GM19395 (cell line): ENCODE data around the gene ATP11B.

Experiments used
- ATAC-seq: cut with Tn5 transposase; IDR thresholded peaks from one replicate; pipeline ENCODE4 v1.9.1; 2021; ENCODE audit warnings: mild to moderate bottlenecking, moderate library complexity; ENCODE audit not compliant: unreplicated experiment

The ATP11B gene

GRCh38 chr3:182792901-182793662 is at the start of gene ATP11B:
Gene ATP11B, plus strand, starts transcription at chr3:182793504. Its CDS starts 256 bp downstream, at chr3:182793760.
- peak; percentile 65 for ATAC-seq

GRCh38 chr3:182746959-182747358 is 46.3 kb upstream of the ATP11B start:
- no peak for ATAC-seq

GRCh38 chr3:182755308-182755707 is 38.0 kb upstream of the ATP11B start:
- no peak for ATAC-seq

- no peak for ATAC-seq
Measured at GRCh38 chr3:182755712-182756111, 37.6 kb upstream of the ATP11B start.

- ATAC-seq: no peak
Measured at GRCh38 chr3:182760576-182761164, 32.6 kb upstream of the ATP11B start.

- ATAC-seq: no peak
Measured at GRCh38 chr3:182763896-182764295, 29.4 kb upstream of the ATP11B start.

- ATAC-seq: no peak
Measured at GRCh38 chr3:182765287-182765686, 28.0 kb upstream of the ATP11B start.

GRCh38 chr3:182766099-182766498 is 27.2 kb upstream of the ATP11B start:
- no peak for ATAC-seq

GRCh38 chr3:182768413-182768812 is 24.9 kb upstream of the ATP11B start:
- no peak for ATAC-seq

GRCh38 chr3:182769673-182770072 is 23.6 kb upstream of the ATP11B start:
- no peak for ATAC-seq

- peak; percentile 66 for ATAC-seq
Measured at GRCh38 chr3:182782149-182782548, 11.2 kb upstream of the ATP11B start.

GRCh38 chr3:182783106-182783505 is 10.2 kb upstream of the ATP11B start:
- ATAC-seq: no peak

GRCh38 chr3:182784542-182784941 is 8.8 kb upstream of the ATP11B start:
- ATAC-seq: no peak

- no peak for ATAC-seq
Measured at GRCh38 chr3:182785142-182785541, 8.2 kb upstream of the ATP11B start.

GRCh38 chr3:182785756-182786155 is 7.5 kb upstream of the ATP11B start:
- ATAC-seq: no peak

- ATAC-seq: no peak
Measured at GRCh38 chr3:182786564-182787196, 6.6 kb upstream of the ATP11B start.

GRCh38 chr3:182787302-182788036 is 5.8 kb upstream of the ATP11B start:
- ATAC-seq: no peak

GRCh38 chr3:182789371-182789770 is 3.9 kb upstream of the ATP11B start:
- peak; percentile 25 for ATAC-seq

- no peak for ATAC-seq
Measured at GRCh38 chr3:182790612-182791011, 2.7 kb upstream of the ATP11B start.

GRCh38 chr3:182793663-182794454 is 555 bp downstream of the ATP11B start:
- peak; percentile 39 for ATAC-seq
